ENCODE measurements around the gene PAX7. TPM values are rescaled to one million over a fixed set of nuclear protein-coding genes. Genes with fewer than 3 reads are reported as not detected.

PAX7 gene
- total and polyA plus RNA-seq, 9 of the 15 experiments (the other 6 are each of a cell fraction or from before 2014, with no cell fraction given), result not detected

GRCh38 chr1:18654599-18654998, 24.0 kb downstream of the PAX7 start:
- no peak for ATAC-seq
- CTCF ChIA-PET (ENCODE audit: low intra/inter-chr PET ratio), result no interaction called here

DNA sequence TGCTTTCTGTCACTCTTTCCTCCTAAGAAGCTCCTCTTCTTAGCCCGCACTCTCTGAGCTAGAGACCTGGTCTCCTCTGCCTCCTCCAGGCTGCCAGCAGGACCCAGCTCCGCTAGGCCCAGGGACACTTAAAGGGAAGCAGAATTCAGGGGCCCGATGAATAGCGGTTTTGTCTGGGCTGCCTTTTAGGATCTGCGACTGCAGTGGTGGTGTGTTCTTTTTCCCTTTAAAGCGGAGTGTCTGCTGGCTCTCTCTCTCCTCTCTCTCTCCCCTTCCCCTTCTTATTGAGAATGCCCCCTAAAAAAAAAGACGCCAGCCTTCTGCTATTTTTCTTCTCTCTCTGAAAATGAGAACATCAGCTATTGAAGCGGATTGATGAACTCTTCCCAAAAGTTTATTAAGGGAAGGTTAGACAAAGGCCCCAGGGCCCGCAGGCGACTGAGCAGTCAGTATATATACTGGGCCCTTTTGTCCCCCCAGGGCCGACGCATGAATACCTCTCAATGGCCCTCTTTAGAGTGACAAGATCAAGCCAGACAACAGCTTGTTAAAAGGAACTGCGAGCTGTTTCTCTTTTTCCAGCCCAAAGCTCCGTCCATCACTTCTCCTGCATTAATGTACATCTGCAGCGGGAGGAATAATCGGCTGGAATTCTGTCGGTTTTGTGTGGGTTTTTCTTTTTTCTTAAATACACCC, 27.0 kb downstream of the PAX7 start:
- Histone ChIP-seq H3K4me1 (replicated peaks in 1 of 2; ENCODE audit: control insufficient read depth in 2 of 2, insufficient read depth in 2 of 2, low read length in 2 of 2) (0 out of 5 replicates have a peak, but pooled peaks cover 0 to 3% of the 10 kb centered on the region in 2 experiments), H2AFZ (ENCODE audit: low read depth, low read length) (no peak overlapping the region), H3K79me2 (ENCODE audit: control insufficient read depth, insufficient read depth, low read length) (no peaks in the 10 kb centered on the region), H3K9ac (ENCODE audit: insufficient read depth in 1 of 2, low read depth in 2 of 2, low read length in 2 of 2) (no peak overlapping the region), H3K4me3 (no peak overlapping the region), H3K9me1 (ENCODE audit: control insufficient read depth, insufficient read depth, low read length) (no peaks in the 10 kb centered on the region), H3K27me3 (ENCODE audit: control insufficient read depth in 2 of 2, insufficient read depth in 2 of 2, low read length in 2 of 2) (peaks cover 40 to 64% of the 10 kb centered on the region in 2 experiments; a peak in 4 of 5 replicates), H3K36me3 (ENCODE audit: control insufficient read depth, insufficient read depth, low read length) (no peaks in the 10 kb centered on the region), H3K9me3 (replicated peaks; ENCODE audit: control insufficient read depth, insufficient read depth, low read depth, low read length) (no peaks in the 10 kb centered on the region), H3K27ac (ENCODE audit: extremely low read depth, low read depth, low read length) (no peak overlapping the region), H4K20me1 (replicated peaks; ENCODE audit: control insufficient read depth, insufficient read depth, low read length) (peaks cover 9% of the 10 kb centered on the region; the same call in 1 of the 2 replicates), H3K4me2 (ENCODE audit: insufficient read depth, low read length) (no peak overlapping the region)
- no peak for FAIRE-seq
- ChIA-PET CTCF (ENCODE audit: low intra/inter-chr PET ratio) (no interaction called here), POLR2A (interaction anchor here (0.6 to 1.2 kb wide), 5 partner anchors 10 to 1009 kb away, joined by 3 to 4 read pairs (median 3); no protein-coding TSS in a partner anchor)
- no TSS peak for BruUV-seq (replicated peaks)
- WGBS (ENCODE audit: insufficient coverage, low coverage, missing lambda C conversion rate), result under 1% methylated on average over 17 of the region's 17 CpGs
- in situ Hi-C loops (cut with MboI) (no loop called here), intact Hi-C loops (cut with micrococcal nuclease) (no loop called here)
- DNase-seq (ENCODE audit: extremely low read depth in 1 of 4, low spot score in 3 of 4), result no peak
- ATAC-seq, result no peak; the same call in 2 of the 3 replicates
- no peak for TF ChIP-seq BACH1 (tag; IDR thresholded peaks at IDR 0.05)
- TF ChIP-seq NFE2L1 (tag; IDR thresholded peaks at IDR 0.05; ENCODE audit: borderline replicate concordance, low read depth), result no peak

More at GRCh38 chr1:18654599-18654998, 24.0 kb downstream of the PAX7 start:
- TF ChIP-seq RBM25 (IDR thresholded peaks at IDR 0.05; ENCODE audit: low read depth, low read length, severe bottlenecking) (peak; percentile 60), ZNF696 (CRISPR knock-in tag; conservative IDR thresholded peaks at IDR 0.05) (no peak)
- Histone ChIP-seq H3K27me3 (ENCODE audit: control insufficient read depth in 2 of 2, insufficient read depth in 2 of 2, low read length in 2 of 2) (peaks cover 39 to 70% of the 10 kb centered on the region in 2 experiments; a peak in 4 of 5 replicates), H3K27ac (ENCODE audit: extremely low read depth, low read depth, low read length) (no peak overlapping the region), H3K4me1 (replicated peaks in 1 of 2; ENCODE audit: control insufficient read depth in 2 of 2, insufficient read depth in 2 of 2, low read length in 2 of 2) (0 out of 5 replicates have a peak, but pooled peaks cover 0 to 3% of the 10 kb centered on the region in 2 experiments), H4K20me1 (replicated peaks; ENCODE audit: control insufficient read depth, insufficient read depth, low read length) (peaks cover 17% of the 10 kb centered on the region; the same call in 1 of the 2 replicates), H3K36me3 (ENCODE audit: control insufficient read depth, insufficient read depth, low read length) (no peaks in the 10 kb centered on the region), H3K9ac (ENCODE audit: insufficient read depth in 1 of 2, low read depth in 2 of 2, low read length in 2 of 2) (no peak overlapping the region), H3K9me3 (replicated peaks; ENCODE audit: control insufficient read depth, insufficient read depth, low read depth, low read length) (no peaks in the 10 kb centered on the region), H2AFZ (ENCODE audit: low read depth, low read length) (no peak overlapping the region), H3K4me2 (ENCODE audit: insufficient read depth, low read length) (no peak overlapping the region), H3K79me2 (ENCODE audit: control insufficient read depth, insufficient read depth, low read length) (no peaks in the 10 kb centered on the region), H3K9me1 (ENCODE audit: control insufficient read depth, insufficient read depth, low read length) (no peaks in the 10 kb centered on the region), H3K4me3 (no peak overlapping the region)
- no peak for DNase-seq (ENCODE audit: extremely low read depth in 1 of 4, low spot score in 3 of 4)
- POLR2A ChIA-PET, result interaction anchor here (0.6 to 0.9 kb wide), 3 partner anchors 22 to 335 kb away, joined by 3 to 4 read pairs (median 4); no protein-coding TSS in a partner anchor
- intact Hi-C loops (cut with micrococcal nuclease) (no loop called here), in situ Hi-C loops (cut with MboI) (no loop called here)
- no peak for FAIRE-seq
- BruUV-seq (replicated peaks), result no TSS peak
- 0% methylated on average over 5 of the region's 5 CpGs for WGBS (ENCODE audit: insufficient coverage, low coverage, missing lambda C conversion rate)
